GM13977 (cell line): Measurements from ENCODE around the gene SPRR2D.

ENCODE experiments used
- DNase-seq: peaks from one replicate; pipeline ENCODE4 v3.0.0; 2012; ENCODE audit warnings: low spot score
- in situ Hi-C: fragments of 300-500 bp; cut with MboI; formaldehyde crosslinking; loops from one replicate; pipeline ENCODE4 v1.12.0; 2022; ENCODE audit warnings: low sequenced_read_pairs, low pct_unique_long_range_greater_than_20kb, mixed read lengths, inconsistent platforms; ENCODE audit not compliant: unreplicated experiment
- TF ChIP-seq, protein P1 (sequence below): IDR thresholded peaks from 2 replicates; pipeline ENCODE4 v1.5.1; 2012; ENCODE audit warnings: mild to moderate bottlenecking, control low read depth; ENCODE audit not compliant: insufficient read depth; ENCODE audit errors: extremely low read depth, missing control alignments

SPRR2D gene

DNA sequence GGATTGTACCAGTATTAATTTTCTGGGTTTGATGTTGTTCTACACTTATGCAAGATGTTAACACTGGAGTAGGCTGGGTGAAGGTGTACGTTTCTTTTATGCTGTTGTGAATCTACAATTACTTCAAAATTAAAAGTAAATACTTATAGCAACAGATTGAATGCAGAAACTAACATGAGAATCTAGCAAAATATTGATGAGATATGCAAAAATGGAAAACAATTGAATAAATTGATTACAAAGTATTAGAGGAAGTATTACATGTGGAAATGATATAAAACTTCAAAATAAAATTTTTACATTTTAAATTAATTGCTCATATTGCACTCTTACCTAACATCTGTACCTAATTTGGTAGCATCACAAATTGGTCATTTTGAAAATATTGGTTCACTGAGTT, 45.1 kb downstream of the SPRR2D start:
- TF ChIP-seq, protein P1, sequence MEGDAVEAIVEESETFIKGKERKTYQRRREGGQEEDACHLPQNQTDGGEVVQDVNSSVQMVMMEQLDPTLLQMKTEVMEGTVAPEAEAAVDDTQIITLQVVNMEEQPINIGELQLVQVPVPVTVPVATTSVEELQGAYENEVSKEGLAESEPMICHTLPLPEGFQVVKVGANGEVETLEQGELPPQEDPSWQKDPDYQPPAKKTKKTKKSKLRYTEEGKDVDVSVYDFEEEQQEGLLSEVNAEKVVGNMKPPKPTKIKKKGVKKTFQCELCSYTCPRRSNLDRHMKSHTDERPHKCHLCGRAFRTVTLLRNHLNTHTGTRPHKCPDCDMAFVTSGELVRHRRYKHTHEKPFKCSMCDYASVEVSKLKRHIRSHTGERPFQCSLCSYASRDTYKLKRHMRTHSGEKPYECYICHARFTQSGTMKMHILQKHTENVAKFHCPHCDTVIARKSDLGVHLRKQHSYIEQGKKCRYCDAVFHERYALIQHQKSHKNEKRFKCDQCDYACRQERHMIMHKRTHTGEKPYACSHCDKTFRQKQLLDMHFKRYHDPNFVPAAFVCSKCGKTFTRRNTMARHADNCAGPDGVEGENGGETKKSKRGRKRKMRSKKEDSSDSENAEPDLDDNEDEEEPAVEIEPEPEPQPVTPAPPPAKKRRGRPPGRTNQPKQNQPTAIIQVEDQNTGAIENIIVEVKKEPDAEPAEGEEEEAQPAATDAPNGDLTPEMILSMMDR: no peak
- DNase-seq: no peak
- in situ Hi-C loops: no loop called here

DNA sequence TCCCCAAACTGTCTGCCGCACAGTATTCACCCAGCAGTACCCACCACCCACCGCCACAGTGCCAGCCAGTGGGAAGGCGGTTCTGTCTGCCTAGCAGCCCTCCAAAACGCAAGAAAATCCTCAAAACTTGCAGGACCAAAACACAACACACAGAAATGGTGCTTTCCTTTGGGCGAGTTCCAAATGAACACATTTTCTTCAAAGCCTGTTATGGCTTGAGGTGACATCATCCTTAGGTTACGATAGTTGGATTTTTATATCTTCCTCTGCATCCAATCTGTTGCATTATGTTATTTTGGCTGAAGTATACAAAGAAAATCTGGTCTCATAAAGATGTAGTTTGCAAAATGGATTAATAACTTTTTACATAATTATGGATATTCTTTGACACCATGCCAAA, 47.7 kb downstream of the SPRR2D start:
- TF ChIP-seq, protein P1: no peak
- in situ Hi-C loops: no loop called here
- DNase-seq: no peak
